NCI-H1105 (cell line): ENCODE results near the gene MRPL44.
A peak's percentile ranks its signal among the peaks of the same experiment; 100 is the strongest.
"Not testable (repeated sequence)": the region's sequence is repeated elsewhere in the genome, so short reads cannot be mapped to it uniquely, and the experiment has no call there.

Experiments
- DNase-seq: peaks from one replicate; lab custom pipeline; 2025; lab: John Stamatoyannopoulos, UW

Gene MRPL44

DNA sequence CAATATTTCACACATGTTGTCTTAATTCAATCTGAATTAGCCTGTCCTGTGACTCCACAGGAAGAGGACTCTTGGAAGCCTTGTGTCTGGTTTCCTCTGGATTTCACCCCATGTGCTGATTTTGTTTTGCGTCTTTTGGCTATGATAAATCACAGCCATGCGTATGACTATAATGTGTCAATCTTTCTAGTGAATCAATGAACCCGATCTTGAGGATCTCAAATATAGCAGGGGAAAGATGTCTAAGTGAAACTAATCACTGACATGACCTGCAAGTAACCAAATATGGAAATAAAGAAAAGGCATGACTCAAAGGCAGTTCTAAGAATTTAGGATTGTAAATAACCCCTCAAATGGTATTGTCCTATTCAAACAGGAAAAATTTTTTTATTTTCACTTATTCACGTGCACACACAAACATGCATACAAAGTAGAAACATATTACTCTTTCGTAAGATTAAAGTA is 20.4 kb upstream of the MRPL44 start:
- DNase-seq: no peak

- no peak for DNase-seq
Observed at GRCh38 chr2:223937535-223937934, 19.7 kb upstream of the MRPL44 start.

DNA sequence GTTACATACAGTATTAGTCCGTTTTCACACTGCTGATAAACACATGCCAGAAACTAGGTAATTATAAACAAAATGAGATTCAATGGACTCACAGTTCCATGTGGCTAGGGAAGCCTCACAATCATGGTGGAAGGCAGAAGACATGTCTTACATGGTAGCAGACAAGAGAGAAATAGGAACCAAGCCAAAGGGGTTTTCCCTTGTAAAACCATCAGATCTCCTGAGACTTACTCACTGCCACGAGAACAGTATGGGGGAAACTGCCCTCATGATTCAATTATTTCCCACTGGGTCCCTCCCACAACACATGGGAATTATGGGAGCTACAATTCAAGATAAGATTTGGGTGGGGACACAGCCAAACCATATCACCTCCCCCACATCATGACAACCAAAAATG is 17.8 kb upstream of the MRPL44 start:
- not testable (repeated sequence) for DNase-seq

GRCh38 chr2:223941579-223942277 is 15.5 kb upstream of the MRPL44 start:
- DNase-seq: no peak

GRCh38 chr2:223943135-223943534 is 14.1 kb upstream of the MRPL44 start:
- no peak for DNase-seq

DNA sequence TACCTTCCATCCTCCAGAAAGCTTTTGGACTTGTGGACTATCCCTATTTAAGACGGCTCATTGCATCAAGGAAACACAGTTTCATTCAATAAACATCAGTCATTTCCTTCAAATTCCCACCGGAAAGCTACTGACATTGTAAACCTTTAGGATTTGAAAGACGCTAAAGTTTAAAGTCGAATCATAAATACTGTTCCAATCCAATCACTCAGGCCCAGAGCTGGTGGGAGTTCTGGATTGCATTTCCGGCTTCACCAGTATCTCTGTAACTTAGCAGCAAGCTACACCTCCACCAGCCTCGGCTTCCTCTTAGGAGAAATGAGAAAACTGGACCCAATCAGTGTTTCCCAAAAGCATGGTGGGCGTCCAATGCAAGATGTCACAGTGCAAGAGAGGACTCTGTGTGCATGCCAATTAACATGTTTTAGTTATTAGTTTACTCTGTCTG is 13.7 kb upstream of the MRPL44 start:
- DNase-seq: no peak

DNA sequence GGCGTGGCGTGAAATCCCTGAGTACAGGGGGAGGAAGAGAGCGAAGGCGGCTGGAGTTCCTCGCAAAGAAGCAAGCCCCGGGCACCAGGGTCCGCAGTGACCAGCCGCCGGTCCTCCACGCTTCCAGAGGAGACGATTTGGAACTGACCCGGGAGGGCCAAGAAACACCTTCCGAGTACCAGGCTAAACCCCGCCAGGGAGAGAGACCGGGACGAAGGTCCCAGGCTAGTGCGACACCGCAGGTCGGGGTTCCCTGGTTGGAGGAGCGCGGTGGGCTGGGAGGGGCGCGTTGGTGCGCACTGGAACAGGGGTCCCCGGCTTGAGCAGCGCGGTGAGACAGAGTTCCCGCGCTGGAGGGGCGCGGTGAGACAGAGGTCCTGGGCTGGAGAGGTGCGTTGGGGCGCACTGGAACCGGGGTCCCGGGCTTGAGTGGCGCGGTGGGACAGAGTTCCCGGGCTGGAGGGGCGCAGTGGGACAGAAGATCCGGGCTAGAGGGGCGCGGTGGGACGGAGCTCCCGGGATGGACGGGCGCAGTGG is 13.0 kb upstream of the MRPL44 start:
- DNase-seq: peak; percentile 6

DNA sequence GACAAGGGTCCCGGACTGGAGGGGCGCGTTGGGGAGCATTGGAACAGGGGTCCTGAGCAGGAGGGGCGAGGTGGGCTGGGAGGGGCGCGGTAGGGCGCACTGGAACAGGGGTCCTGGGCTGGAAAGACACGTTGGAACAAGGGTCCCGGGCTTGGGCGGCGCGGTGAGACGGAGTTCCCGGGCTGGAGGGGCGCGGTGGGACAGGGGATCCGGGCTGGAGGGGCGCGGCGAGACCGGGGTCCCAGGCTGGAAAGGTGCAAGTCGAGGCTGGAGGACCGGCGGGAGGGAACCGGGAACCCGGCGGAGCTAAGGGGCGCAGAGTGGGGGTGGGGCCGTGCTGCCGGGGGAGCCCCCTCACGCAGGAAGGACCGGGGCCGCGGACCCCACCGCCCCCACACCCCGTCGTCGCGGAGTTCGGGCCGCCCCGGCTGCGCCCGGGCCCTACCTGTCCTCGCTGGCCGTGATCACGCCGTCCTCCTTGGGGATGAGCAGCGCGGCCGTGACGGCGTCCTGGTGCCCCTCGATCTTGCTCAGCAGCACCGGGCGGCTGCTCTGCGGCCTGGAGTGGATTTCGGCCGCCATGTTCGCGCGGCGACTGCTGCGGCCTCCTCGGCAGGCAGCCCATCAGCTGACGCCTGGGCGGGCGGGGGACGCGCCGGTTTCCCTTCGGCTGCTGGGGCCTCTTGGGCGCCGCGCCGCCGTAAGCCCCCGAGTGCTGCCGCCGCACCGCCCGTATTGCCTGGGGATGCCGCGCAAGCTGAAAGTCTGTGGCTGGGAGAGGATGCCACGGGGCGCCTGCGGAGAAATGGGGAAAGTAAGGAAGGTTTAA is 12.3 kb upstream of the MRPL44 start, which contains the start of gene WDFY1:
Gene WDFY1 (minus strand): TSS at position 633 of the 829 bp plus-strand sequence. CDS start 51 bp downstream, at position 582.
- peak; percentile 75 for DNase-seq

DNA sequence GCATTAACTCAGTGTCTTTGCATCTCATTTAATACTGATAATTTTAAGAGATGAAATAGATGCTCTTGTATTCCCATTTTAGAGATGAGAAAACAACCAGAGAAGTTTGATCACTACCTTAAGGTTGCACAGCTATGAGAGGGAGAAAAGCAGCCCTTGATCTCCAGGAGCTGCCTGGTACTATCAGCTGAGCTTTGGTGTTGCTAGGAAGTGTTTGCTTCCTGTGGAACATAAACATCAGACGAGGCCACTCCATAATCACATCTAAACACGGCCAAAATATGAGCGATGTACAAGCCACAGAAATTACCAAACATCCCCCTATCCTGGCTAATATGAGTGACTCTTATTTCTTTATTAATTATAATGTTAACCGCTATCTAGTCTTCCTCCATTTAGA is 11.5 kb upstream of the MRPL44 start:
- DNase-seq: no peak

- DNase-seq: no peak
Observed at GRCh38 chr2:223947711-223948205, 9.5 kb upstream of the MRPL44 start.

GRCh38 chr2:223949241-223949840 is 7.9 kb upstream of the MRPL44 start:
- DNase-seq: no peak

GRCh38 chr2:223950448-223951347 is 6.6 kb upstream of the MRPL44 start:
- DNase-seq: no peak

GRCh38 chr2:223952280-223952968 is 4.8 kb upstream of the MRPL44 start:
- DNase-seq: no peak

GRCh38 chr2:223954401-223954800 is 2.9 kb upstream of the MRPL44 start:
- DNase-seq: no peak

GRCh38 chr2:223956300-223956699 is 963 bp upstream of the MRPL44 start:
- no peak for DNase-seq

GRCh38 chr2:223959688-223960087 is 2.4 kb downstream of the MRPL44 start:
- no peak for DNase-seq

- DNase-seq: no peak
Observed at GRCh38 chr2:223967981-223968380, 10.7 kb downstream of the MRPL44 start.

DNA sequence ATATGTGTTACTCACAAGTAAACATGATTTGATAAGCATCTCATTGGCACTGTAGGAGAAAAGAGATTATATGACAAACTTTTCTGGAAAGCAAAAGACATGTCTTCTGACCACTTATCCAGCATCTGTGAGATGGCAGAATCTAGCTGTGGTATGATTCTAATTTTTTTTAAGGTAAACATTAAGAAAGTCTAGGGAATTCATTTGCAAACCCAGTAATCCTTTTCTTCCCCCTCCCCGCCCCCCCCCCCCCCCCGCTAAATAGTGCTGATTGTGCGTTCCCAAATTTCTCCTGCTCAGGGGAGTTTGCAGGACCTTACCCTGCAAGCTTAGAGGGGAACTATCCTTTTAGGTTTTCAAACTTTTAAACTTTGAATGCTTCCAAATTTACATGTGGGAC is 12.1 kb downstream of the MRPL44 start:
- DNase-seq: no peak

- DNase-seq: no peak
Observed at GRCh38 chr2:223969856-223970255, 12.6 kb downstream of the MRPL44 start.

DNA sequence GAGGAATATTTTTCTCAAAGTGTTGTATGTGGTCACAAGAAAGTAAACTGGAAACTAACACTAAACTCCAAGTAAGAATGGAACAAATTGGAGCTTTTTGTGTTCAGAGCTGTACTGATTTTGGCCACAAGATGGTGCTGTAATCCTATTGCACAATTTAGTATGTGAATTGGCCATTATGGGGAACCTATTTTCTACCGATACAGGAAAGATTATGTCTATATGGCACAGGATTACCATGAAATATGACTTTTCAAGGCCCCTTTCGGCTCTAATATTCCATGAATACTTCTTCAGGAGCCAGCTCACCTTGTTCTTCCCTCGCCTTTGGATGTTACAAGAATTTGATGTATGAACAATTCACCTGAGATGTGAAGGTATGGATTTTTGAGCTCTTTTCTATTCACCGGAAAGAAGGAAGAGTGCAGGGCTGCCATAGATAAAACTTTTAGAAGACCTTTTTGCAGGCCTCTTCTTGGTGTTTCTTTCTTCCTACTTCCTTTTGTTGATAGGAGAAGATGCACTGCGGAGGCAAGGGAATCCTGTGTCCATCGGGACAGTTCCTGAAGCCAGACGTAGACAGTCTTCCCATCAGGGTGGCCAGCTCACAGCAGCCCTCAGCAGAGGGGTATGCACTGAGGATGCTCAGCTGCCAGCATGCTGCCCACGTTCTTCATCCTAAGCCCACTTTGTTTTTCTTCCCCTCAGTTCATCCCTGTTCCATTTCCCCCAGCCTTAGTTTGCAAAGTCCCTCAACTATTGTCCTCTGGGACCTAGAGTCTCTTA is 13.3 kb downstream of the MRPL44 start:
- DNase-seq: peak; percentile 2
